CD4-positive, alpha-beta T cell treated with Interleukin-4 for 4 hours (primary cell): ENCODE data around the gene HDHD3.
A peak's percentile ranks its signal among the peaks of the same experiment; 100 is the strongest.

Source experiments
- DNase-seq: peaks from one replicate; pipeline ENCODE4 v3.0.0-alpha.2; 2020

Gene HDHD3

GRCh38 chr9:113361304-113362018, 15.3 kb downstream of the HDHD3 start:
- DNase-seq = no peak

GRCh38 chr9:113360242-113360842, 16.4 kb downstream of the HDHD3 start:
- DNase-seq = no peak

- no peak for DNase-seq
Measured at GRCh38 chr9:113359385-113359784, 17.4 kb downstream of the HDHD3 start.

GRCh38 chr9:113356686-113357292, 20.0 kb downstream of the HDHD3 start:
- no peak for DNase-seq

GRCh38 chr9:113355040-113355596, 21.7 kb downstream of the HDHD3 start:
- no peak for DNase-seq

GRCh38 chr9:113352411-113352810, 24.4 kb downstream of the HDHD3 start:
- no peak for DNase-seq

- DNase-seq = no peak
Measured at GRCh38 chr9:113352006-113352405, 24.8 kb downstream of the HDHD3 start.

- peak; percentile 26 for DNase-seq
Measured at GRCh38 chr9:113350937-113351336, 25.8 kb downstream of the HDHD3 start.

- DNase-seq = no peak
Measured at GRCh38 chr9:113350107-113350661, 26.6 kb downstream of the HDHD3 start.

- peak; percentile 12 for DNase-seq
Measured at GRCh38 chr9:113349445-113350094, 27.2 kb downstream of the HDHD3 start, which contains the start of gene BSPRY. Gene BSPRY, plus strand, starts transcription at chr9:113349541. Its CDS starts 39 bp downstream, at chr9:113349580.

GRCh38 chr9:113349066-113349444, 27.7 kb downstream of the HDHD3 start:
- no peak for DNase-seq

GRCh38 chr9:113348437-113348836, 28.3 kb downstream of the HDHD3 start:
- no peak for DNase-seq

- no peak for DNase-seq
Measured at GRCh38 chr9:113345671-113346070, 31.1 kb downstream of the HDHD3 start.

- DNase-seq = no peak
Measured at GRCh38 chr9:113345190-113345589, 31.6 kb downstream of the HDHD3 start.

- no peak for DNase-seq
Measured at GRCh38 chr9:113343732-113344231, 33.0 kb downstream of the HDHD3 start.

GRCh38 chr9:113341712-113342410, 34.9 kb downstream of the HDHD3 start:
- peak; percentile 18 for DNase-seq

GRCh38 chr9:113340011-113340699, 36.6 kb downstream of the HDHD3 start, which contains the start of gene WDR31:
Gene WDR31, minus strand, starts transcription at chr9:113340275. Its CDS starts 8,253 bp downstream, at chr9:113332022.
- peak; percentile 77 for DNase-seq

GRCh38 chr9:113337714-113338113, 39.1 kb downstream of the HDHD3 start:
- no peak for DNase-seq

- DNase-seq = no peak
Measured at GRCh38 chr9:113331780-113332179, 45.0 kb downstream of the HDHD3 start.

- DNase-seq = no peak
Measured at GRCh38 chr9:113328045-113328782, 48.6 kb downstream of the HDHD3 start.

- no peak for DNase-seq
Measured at GRCh38 chr9:113326230-113326629, 50.6 kb downstream of the HDHD3 start.
